Stimulated activated CD8-positive, alpha-beta memory T cell treated with anti-CD3 and anti-CD28 coated beads, Interleukin-2, amount 100 ng/mL, for 1 hour (primary cell): ENCODE measurements around the gene GPR108.
"Not testable (repeated sequence)": the region's sequence is repeated elsewhere in the genome, so short reads cannot be mapped to it uniquely, and the experiment has no call there.

Experiments
- DNase-seq, 2 donors: peaks; one replicate each; pipeline ENCODE4 v3.0.0-alpha.2; 2020; ENCODE audit warnings: low read depth in 2 of 2

The GPR108 gene

GRCh38 chr19:6761053-6761676 is 23.8 kb upstream of the GPR108 start:
- no peak for DNase-seq

GRCh38 chr19:6760606-6761005 is 23.2 kb upstream of the GPR108 start:
- DNase-seq = no peak

- no peak for DNase-seq
Observed at GRCh38 chr19:6754653-6755463, 17.5 kb upstream of the GPR108 start.

DNA sequence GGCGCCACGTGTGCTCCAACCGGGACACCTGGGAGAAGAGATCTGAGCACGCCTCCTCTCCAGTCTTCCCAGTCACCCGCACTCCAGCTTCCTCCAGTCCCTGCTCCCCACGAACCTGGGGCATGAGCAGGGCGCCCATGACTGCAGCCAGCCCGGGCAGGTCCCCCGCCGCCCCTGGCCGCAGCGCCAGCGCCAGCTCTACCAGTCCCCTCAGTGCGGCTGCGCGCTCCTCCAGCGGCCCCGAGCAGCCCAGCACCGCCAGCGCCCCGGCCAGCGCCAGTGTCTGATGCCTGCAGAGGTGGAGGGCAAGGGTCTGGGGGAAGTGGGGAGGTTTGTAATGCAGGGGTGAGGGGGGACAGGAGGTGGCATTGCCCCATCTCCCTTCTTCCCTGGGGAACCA is 16.8 kb upstream of the GPR108 start:
- DNase-seq = no peak

GRCh38 chr19:6753178-6754031 is 16.0 kb upstream of the GPR108 start:
- peak; percentile 50 to 55 for DNase-seq

DNA sequence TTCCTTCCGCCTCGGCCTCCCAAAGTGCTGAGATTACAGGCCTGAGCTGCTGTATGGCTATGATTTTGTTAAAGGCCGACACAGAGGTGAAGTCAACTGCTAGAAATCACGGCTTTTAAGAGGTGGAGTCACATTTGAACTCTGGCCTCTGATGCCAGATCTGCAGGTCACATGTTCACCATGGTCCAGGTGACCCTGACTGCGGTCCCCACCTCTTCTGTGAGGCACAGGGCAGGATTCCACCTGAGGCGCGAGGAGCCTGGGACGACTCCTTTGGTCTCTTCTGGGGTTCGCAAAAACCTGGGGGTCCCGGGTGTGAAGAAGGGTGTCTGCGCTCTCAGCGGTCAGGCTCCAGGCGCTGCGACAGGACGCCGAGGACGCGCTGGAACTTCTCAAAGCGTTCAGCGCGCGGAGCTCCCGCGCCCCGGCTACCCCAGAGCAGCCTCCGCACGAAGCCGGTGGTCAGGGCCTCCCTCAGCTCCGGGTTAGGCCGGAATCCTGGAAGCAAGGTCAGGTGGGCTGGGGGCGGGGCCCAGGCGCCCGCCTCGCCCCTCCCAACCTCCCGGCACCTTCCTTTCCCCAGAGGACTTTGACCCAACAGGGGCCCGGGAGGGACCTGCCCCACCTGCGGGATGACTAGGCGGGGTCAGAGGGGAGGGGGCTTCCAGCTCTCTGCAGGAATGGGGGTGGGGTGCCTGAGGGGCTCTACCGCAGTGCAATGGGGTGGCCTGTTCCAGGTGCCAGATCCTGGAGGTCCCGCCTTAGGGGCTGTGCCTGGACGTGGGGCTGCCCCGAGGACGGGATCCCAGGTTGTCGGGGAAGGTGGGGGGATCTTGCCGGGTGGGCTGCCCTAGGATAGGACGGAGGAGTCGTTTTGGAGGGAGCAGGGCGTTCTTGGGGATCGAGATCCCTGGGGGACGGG is 15.1 kb upstream of the GPR108 start:
- DNase-seq = no peak

- DNase-seq = no peak
Observed at GRCh38 chr19:6751189-6751588, 13.8 kb upstream of the GPR108 start.

GRCh38 chr19:6750062-6750461 is 12.7 kb upstream of the GPR108 start:
- DNase-seq = no peak

DNA sequence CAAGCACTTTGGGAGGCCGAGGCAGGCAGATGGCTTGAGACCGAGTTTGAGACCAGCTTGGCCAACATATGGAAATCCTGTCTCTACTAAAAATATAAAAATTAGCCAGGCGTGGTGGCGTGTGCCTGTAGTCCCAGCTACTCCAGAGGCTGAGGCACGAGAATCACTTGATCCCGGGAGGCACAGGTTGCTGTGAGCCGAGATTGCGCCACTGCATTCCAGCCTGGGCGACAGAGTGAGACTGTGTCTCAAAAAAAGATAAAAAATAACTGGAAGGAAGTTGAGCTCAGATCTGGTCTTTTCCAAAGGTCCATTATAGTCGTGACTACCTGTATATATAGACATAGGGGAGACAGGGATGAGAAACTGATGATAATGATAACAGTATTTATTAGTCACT is 11.2 kb upstream of the GPR108 start:
- DNase-seq = not testable (repeated sequence)

DNA sequence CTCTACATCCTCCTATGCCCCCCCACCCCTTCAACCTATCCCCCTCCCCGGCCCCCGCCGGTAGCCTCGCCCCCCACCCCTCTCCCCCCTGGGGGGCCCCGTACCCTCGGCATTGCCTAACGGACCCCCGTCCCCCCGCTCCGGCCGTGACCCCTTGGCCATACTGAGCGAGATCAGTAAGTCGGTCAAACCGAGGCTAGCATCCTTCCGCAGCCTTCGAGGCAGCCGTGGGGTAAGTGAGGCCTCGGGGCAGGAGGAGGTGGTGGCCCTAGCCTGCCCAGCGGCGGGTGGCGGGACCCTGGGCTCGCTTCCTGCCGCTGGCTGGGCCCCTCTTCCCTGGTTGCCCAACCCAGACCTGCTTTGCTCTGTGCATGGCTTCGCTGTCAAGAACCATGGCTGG is 8.6 kb upstream of the GPR108 start:
- no peak for DNase-seq

DNA sequence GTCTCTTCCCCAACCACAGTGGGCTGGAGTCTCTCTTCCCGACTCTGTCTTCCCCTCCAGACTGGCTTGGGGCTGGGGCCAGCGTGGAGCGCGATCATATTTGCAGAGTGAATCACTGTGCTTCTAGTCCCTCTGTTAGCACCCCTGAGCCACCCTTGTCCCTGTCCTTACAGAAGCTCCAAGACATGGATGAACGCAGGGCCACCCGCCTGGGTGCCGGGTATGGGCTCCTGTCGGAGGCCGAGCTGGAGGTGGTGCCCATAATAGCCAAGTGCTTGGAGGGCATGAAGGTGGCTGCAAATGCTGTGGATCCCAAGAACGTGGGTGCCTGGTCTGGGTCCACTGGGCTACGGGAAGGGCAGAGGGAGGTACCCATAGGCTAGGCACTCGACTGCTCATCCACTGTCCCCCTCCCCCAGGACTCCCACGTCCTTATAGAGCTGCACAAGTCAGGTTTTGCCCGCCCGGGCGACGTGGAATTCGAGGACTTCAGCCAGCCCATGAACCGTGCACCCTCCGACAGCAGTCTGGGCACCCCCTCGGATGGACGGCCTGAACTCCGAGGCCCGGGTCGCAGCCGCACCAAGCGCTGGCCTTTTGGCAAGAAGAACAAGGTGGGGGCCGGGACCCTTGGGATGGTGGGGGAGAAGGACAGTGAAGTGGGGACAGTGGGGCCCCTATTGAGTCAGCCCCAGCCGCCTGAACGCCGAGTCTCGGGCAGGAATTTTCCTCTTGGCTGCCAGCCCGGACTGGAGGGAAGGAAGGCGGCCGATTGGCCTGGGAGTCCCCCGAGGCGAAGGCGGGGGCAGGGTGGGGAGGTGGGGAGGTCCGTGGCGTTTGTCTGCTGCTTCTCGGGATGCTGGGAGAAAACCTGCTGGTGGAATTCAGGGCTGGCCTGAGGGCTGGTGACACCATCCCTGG is 7.3 kb upstream of the GPR108 start:
- no peak for DNase-seq

GRCh38 chr19:6743714-6744380 is 6.5 kb upstream of the GPR108 start:
- no peak for DNase-seq

GRCh38 chr19:6743066-6743465 is 5.7 kb upstream of the GPR108 start:
- DNase-seq = no peak

DNA sequence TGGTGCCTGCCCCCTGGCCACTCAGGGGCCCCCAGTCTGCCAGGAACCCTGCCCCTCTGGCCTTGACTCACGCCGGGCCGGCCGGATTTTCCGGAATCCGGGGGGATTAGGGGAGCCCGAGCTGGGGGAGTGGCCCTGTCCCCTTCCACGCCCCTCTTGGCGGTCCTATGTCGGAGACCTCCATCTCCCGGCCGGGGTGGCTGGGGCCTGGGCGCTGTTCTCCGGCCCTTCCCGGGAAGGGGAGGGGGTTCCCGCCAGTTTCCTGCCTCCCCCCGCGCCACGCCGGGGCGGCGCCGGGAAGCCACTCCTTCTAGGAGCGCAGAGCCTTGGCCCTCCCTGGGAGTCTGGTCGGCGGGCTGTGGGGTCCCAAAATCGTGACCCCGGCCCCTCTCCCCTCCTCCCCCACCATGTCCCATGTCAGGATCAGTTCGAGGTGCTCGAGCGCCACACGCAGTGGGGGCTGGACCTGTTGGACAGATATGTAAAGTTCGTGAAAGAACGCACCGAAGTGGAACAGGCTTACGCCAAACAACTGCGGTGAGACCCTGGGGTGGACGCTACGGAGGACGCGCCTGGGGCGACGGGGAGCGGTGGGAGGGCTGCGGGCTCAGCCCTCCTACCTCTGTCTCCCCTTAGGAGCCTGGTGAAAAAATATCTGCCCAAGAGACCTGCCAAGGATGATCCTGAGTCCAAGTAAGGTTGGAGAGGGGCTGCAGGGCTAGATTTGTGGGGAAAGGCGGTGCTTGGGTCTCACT is 3.4 kb upstream of the GPR108 start:
- DNase-seq = no peak

DNA sequence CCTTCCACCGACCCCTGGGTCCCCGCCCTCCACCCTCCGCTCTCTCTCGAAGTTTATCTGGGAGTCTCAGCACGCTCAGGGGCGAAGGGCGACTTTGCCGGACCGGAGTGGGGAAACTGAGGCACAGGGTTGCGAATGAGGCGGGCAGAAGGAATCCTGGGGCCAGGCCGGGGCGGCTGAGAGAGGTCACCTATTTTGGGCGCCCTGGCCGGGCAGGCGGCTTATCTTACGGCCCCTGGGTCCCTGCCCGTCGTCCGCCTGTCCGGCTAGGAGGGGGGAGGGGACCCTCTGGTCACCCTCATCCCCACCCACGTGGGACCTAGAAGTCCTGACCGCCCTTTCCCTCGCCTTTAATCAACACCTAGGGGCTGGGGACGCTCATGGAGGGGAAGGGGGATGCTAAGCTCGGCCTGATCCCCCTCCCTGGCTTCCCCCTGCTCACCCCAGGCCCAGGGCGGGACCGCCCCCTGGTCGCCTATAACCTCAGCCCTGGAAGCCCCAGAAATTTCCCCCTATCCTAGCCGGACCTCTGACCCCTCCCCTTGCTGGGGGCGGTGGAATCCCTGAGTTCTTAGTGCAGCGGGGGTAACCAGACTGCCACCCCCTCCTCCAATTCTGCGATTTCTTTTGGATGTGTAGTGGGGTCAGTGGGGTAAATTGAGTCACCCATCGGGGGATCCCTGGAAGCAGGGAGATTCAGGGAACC is 2.7 kb upstream of the GPR108 start:
- DNase-seq = no peak

- peak; percentile 61 to 78 for DNase-seq
Observed at GRCh38 chr19:6739390-6739882, 2.1 kb upstream of the GPR108 start, which contains the start of gene TRIP10. TRIP10 (plus strand) TSS chr19:6739680; CDS start chr19:6739762, 82 bp downstream.

DNA sequence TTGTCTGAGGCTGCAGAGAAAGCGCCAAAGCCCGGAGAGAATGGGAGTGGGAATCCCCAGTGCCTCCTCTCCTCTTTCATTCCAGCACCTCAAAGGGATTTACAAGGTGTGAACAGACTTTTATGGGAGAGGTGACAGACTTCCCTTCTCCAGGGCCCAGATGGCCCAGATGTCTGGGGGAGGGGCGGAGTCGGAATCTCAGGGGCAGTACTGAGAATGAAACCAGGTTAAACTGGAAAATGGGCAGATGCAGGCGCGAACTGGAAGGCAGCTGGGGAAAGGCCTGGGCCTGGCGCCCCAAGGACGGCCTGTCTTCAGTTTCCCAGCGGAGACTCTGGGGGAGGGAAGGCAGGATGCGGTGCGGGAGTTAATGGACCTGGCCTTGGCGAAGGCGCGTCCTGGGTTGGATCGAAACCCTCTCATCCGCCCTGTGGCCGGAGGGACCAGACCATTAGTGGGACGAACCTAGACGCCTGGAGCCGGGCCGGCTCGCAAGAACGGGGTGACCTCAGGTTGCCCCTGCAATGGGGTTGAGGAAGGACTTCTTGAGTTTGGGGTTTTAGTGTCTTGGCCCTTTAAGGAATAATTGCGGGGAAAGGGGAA is 1.5 kb upstream of the GPR108 start:
- DNase-seq = no peak
